GM12878 (cell line): ENCODE measurements around the gene NISCH. TPM values are rescaled to one million over a fixed set of nuclear protein-coding genes. Genes with fewer than 3 reads are reported as not detected.

Experiments
- ATAC-seq: fragments of 200-7000 bp; cut with Tn5 transposase; 3 replicates; pipeline ENCODE4 v1.9.1; 2020; ENCODE audit warnings: mild to moderate bottlenecking, moderate library complexity
- BruUV-seq: library from RNA; stranded (reverse); fragments of 400-500 nt; replicated peaks from 2 replicates; lab custom pipeline; 2021; lab: Mats Ljungman, UMichigan
- CTCF ChIA-PET: fragments of 300-600 bp; sonication (Branson Sonifier 250); formaldehyde crosslinking; extraction: SDS; loops from one replicate; lab custom pipeline; 2021; ENCODE audit warnings: inconsistent platforms; lab: Yijun Ruan, JAX
- POLR2A ChIA-PET: fragments of 350-600 bp; formaldehyde crosslinking; extraction: SDS; loops from one replicate; lab custom pipeline; 2021; ENCODE audit warnings: inconsistent platforms; lab: Charles Lee
- RAD21 ChIA-PET: fragments of 300-600 bp; sonication (Branson Sonifier 250); formaldehyde crosslinking; loops from one replicate; lab custom pipeline; 2023; ENCODE audit warnings: antibody characterized with exemption; ENCODE audit not compliant: unreplicated experiment; lab: Charles Lee
- SMC1A ChIA-PET: fragments of 300-600 bp; sonication (Branson Sonifier 250); formaldehyde crosslinking; loops from one replicate; lab custom pipeline; 2023; ENCODE audit not compliant: unreplicated experiment, uncharacterized antibody; lab: Charles Lee
- DNase-seq: peaks from one replicate; pipeline ENCODE4 v3.0.0-alpha.2; 2011; ENCODE audit warnings: low read depth, low spot score
- FAIRE-seq: peaks from 3 replicates; lab custom pipeline; 2011; peaks lifted over from hg19 to GRCh38; lab: Jason Lieb, UNC
- H2AFZ ChIP-seq: 2 replicates; pipeline ENCODE4 v1.6.0; 2011; ENCODE audit warnings: low read depth, low read length, control low read depth; ENCODE audit not compliant: control insufficient read depth
- H3K27ac ChIP-seq: 2 replicates; pipeline ENCODE4 v1.5.1; 2011; ENCODE audit warnings: control low read depth; ENCODE audit not compliant: control insufficient read depth, insufficient read depth
- H3K27me3 ChIP-seq, 2 experiments: replicated peaks in 1 of 2; 2 replicates each; pipeline versions ENCODE4 v1.6.0 to v1.6.1; 2011; ENCODE audit warnings: low read length in 1 of 2; ENCODE audit not compliant: control insufficient read depth in 2 of 2, insufficient read depth in 2 of 2
- H3K36me3 ChIP-seq, 2 experiments: 2 replicates each; pipeline ENCODE4 v1.5.1; 2011; ENCODE audit warnings: low read length in 1 of 2; ENCODE audit not compliant: control insufficient read depth in 2 of 2, insufficient read depth in 2 of 2
- H3K4me1 ChIP-seq: 2 replicates; pipeline ENCODE4 v1.6.1; 2011; ENCODE audit warnings: mild to moderate bottlenecking, low read length, moderate library complexity, mixed read lengths; ENCODE audit not compliant: control insufficient read depth, insufficient read depth
- H3K4me2 ChIP-seq: 2 replicates; pipeline ENCODE4 v1.6.0; 2011; ENCODE audit warnings: control low read depth; ENCODE audit not compliant: control insufficient read depth, insufficient read depth
- H3K4me3 ChIP-seq: fragments of 200-600 bp; sonication (generic); 2 replicates; pipeline ENCODE4 v1.5.1; 2016
- H3K79me2 ChIP-seq: 2 replicates; pipeline ENCODE4 v1.6.0; 2011; ENCODE audit warnings: low read length; ENCODE audit not compliant: control insufficient read depth, insufficient read depth
- H3K9ac ChIP-seq: 2 replicates; pipeline ENCODE4 v1.8.0; 2011; ENCODE audit warnings: low read length, control low read depth, mixed read lengths; ENCODE audit not compliant: control insufficient read depth, insufficient read depth
- H3K9me3 ChIP-seq: replicated peaks from 3 replicates; pipeline ENCODE4 v1.5.1; 2011; ENCODE audit warnings: mild to moderate bottlenecking, low read length; ENCODE audit not compliant: control insufficient read depth, insufficient read depth
- H4K20me1 ChIP-seq: 2 replicates; pipeline ENCODE4 v1.6.0; 2011; ENCODE audit not compliant: control insufficient read depth, insufficient read depth
- BCLAF1 ChIP-seq: fragments of 450-650 bp; IDR thresholded peaks from 2 replicates; pipeline ENCODE4 v1.6.1; 2017; ENCODE audit warnings: antibody characterized with exemption, mild to moderate bottlenecking, moderate library complexity
- CBFB ChIP-seq: IDR thresholded peaks from 2 replicates; pipeline ENCODE4 v1.6.1; 2016; ENCODE audit warnings: antibody characterized with exemption, low read depth
- CREB1 ChIP-seq: IDR thresholded peaks from 2 replicates; pipeline ENCODE4 v1.6.1; 2012; ENCODE audit warnings: low read depth, mild to moderate bottlenecking, inconsistent platforms
- FOXK2 ChIP-seq: fragments of 450-650 bp; IDR thresholded peaks from 2 replicates; pipeline ENCODE4 v1.6.1; 2017; ENCODE audit warnings: mild to moderate bottlenecking, moderate library complexity
- IKZF1 ChIP-seq: fragments of 450-650 bp; conservative IDR thresholded peaks from 2 replicates; pipeline ENCODE4 v1.6.1; 2017; ENCODE audit warnings: antibody characterized with exemption, mild to moderate bottlenecking
- KAT2A ChIP-seq: conservative IDR thresholded peaks from 2 replicates; pipeline ENCODE4 v1.6.1; 2011; ENCODE audit warnings: low read depth, low read length; ENCODE audit not compliant: control insufficient read depth
- MEF2A ChIP-seq: IDR thresholded peaks from 2 replicates; pipeline ENCODE4 v1.6.1; 2011; ENCODE audit warnings: low read depth, mild to moderate bottlenecking, low read length, moderate library complexity; ENCODE audit not compliant: insufficient read depth
- NR2F1 ChIP-seq: fragments of 450-650 bp; conservative IDR thresholded peaks from 2 replicates; pipeline ENCODE4 v1.6.1; 2017; ENCODE audit warnings: mild to moderate bottlenecking
- PML ChIP-seq: IDR thresholded peaks from 2 replicates; pipeline ENCODE4 v1.6.1; 2012; ENCODE audit warnings: low read length, inconsistent platforms
- POLR2A ChIP-seq: IDR thresholded peaks from 2 replicates; pipeline ENCODE4 v1.6.1; 2011; ENCODE audit warnings: low read depth, mild to moderate bottlenecking, low read length
- SREBF2 ChIP-seq: IDR thresholded peaks from 2 replicates; pipeline ENCODE4 v1.6.1; 2012; ENCODE audit warnings: mild to moderate bottlenecking, low read length
- STAT3 ChIP-seq: IDR thresholded peaks from 2 replicates; pipeline ENCODE4 v1.6.1; 2011; ENCODE audit warnings: low read depth, low read length, improper control_type of control experiment
- SUZ12 ChIP-seq: fragments of 200-600 bp; sonication (generic); IDR thresholded peaks from one replicate; pipeline ENCODE4 v1.6.1; 2018; ENCODE audit warnings: antibody characterized with exemption, mild to moderate bottlenecking; ENCODE audit not compliant: unreplicated experiment
- TCF12 ChIP-seq: IDR thresholded peaks from 2 replicates; pipeline ENCODE4 v1.6.1; 2011; ENCODE audit warnings: low read depth, mild to moderate bottlenecking, low read length
- TCF3 ChIP-seq: IDR thresholded peaks from 2 replicates; pipeline ENCODE4 v1.6.1; 2012; ENCODE audit warnings: low read depth, mild to moderate bottlenecking, low read length, borderline replicate concordance; ENCODE audit not compliant: insufficient read depth
- ZNF217 ChIP-seq: fragments of 450-650 bp; IDR thresholded peaks from 2 replicates; pipeline ENCODE4 v1.6.1; 2017; ENCODE audit warnings: antibody characterized with exemption, mild to moderate bottlenecking
- ZNF622 ChIP-seq: fragments of 450-650 bp; IDR thresholded peaks from 2 replicates; pipeline ENCODE4 v1.6.1; 2017; ENCODE audit warnings: mild to moderate bottlenecking, inconsistent platforms
- ZNF687 ChIP-seq: fragments of 450-650 bp; IDR thresholded peaks from 2 replicates; pipeline ENCODE4 v1.6.1; 2017; ENCODE audit warnings: mild to moderate bottlenecking, moderate library complexity
- WGBS: methylation state at CpG from one replicate; pipeline ENCODE4 v1.1.6; 2016; ENCODE audit warnings: low lambda C conversion rate; ENCODE audit not compliant: insufficient replicate concordance, insufficient coverage; ENCODE audit errors: missing lambda C conversion rate; 5-methylcytosine and 5-hydroxymethylcytosine counted together
- in situ Hi-C: fragments of 300-500 bp; cut with MboI; formaldehyde crosslinking; loops from 9 replicates; pipeline ENCODE4 v1.14.3; 2018; ENCODE audit warnings: mixed read lengths
- intact Hi-C: fragments of 100-400 bp; cut with micrococcal nuclease; formaldehyde crosslinking; loops from one replicate; pipeline ENCODE4 v1.14.2; 2022; ENCODE audit not compliant: unreplicated experiment
- polyA plus RNA-seq, 11 experiments: library from polyadenylated mRNA; depleted of rRNA in 4 of 11; unstranded in 6 of 11; stranded (reverse) in 5 of 11; fragments of >200 nt; fragmentation: Nextera tagmentation in 4 of 11; fragmentation: Illumina TruSeq in 1 of 11; extraction: Ambion mirVana in 4 of 11; extraction: Trizol in 1 of 11; gene quantifications; 1 replicate in 1 of 11; 2 replicates in 10 of 11; pipeline versions ENCODE4 v1.2.1 to v1.2.3, GENCODE V29; 2011 to 2016; ENCODE audit warnings: inconsistent platforms in 2 of 11, missing spikeins in 2 of 11, low read depth in 1 of 11
- total RNA-seq, 4 experiments: library from RNA; depleted of rRNA in 3 of 4; stranded (reverse); fragments of >200 nt in 3 of 4; fragmentation: Illumina TruSeq in 1 of 4; extraction: Trizol in 1 of 4; gene quantifications; 2 replicates each; pipeline versions ENCODE4 v1.2.1 to v1.2.3, GENCODE V29; 2013 to 2021

The NISCH gene
- total and polyA plus RNA-seq, 10 of the 15 experiments (the other 5 are each of a cell fraction or from before 2014, with no cell fraction given) = 0.76 to 52.5 (median 24.6) TPM

- no peak for FAIRE-seq
- peaks cover 17% of the 10 kb centered on the region for H3K4me1 ChIP-seq
- peaks cover 4% of the 10 kb centered on the region for H3K79me2 ChIP-seq
- peaks cover 2 to 23% of the 10 kb centered on the region in 2 experiments for H3K36me3 ChIP-seq
- H3K4me2 ChIP-seq = no peak overlapping the region
- ChIA-PET RAD21 (no interaction called here), SMC1A (no interaction called here), POLR2A (interaction anchor here (1.1 to 1.4 kb wide), 3 partner anchors 9 to 12 kb away, joined by 3 to 4 read pairs (median 4); no protein-coding TSS in a partner anchor), CTCF (interaction anchor here (0.6 kb wide), 1 partner anchor 50 kb away, joined by 4 read pairs; no protein-coding TSS in a partner anchor)
- ATAC-seq = no peak
- TF ChIP-seq NR2F1 = no peak
- no peak for TF ChIP-seq TCF12
- TF ChIP-seq MEF2A = no peak
- no peak for TF ChIP-seq KAT2A
- TF ChIP-seq PML = no peak
- TF ChIP-seq IKZF1 = no peak
- no peak for TF ChIP-seq STAT3
- no peak for TF ChIP-seq CREB1
- no peak for TF ChIP-seq SREBF2
- TF ChIP-seq FOXK2 = no peak
- TF ChIP-seq ZNF687 = no peak
- TF ChIP-seq ZNF622 = no peak
- no peak for TF ChIP-seq BCLAF1
- no peak for TF ChIP-seq TCF3
- TF ChIP-seq CBFB = no peak
- TF ChIP-seq POLR2A = no peak
- no peak for TF ChIP-seq ZNF217
- TF ChIP-seq SUZ12 = no peak
- H3K9me3 ChIP-seq = no peaks in the 10 kb centered on the region
- H3K27ac ChIP-seq = no peak overlapping the region
- H4K20me1 ChIP-seq = no peaks in the 10 kb centered on the region
- 85% methylated on average over 6 of the region's 6 CpGs for WGBS
- no peak for DNase-seq
- intact Hi-C loops = no loop called here
- in situ Hi-C loops = no loop called here
- H3K9ac ChIP-seq = no peak overlapping the region
- H3K27me3 ChIP-seq = no peaks in the 10 kb centered on the region
- BruUV-seq = no TSS peak
- no peak overlapping the region for H3K4me3 ChIP-seq
- no peak overlapping the region for H2AFZ ChIP-seq
These were observed 6.5 kb downstream of the NISCH start for GRCh38 chr3:52461874-52462273.
